Activated naive CD4-positive, alpha-beta T cell treated with anti-CD3 and anti-CD28 coated beads, Interleukin-2, amount 50 U/mL, for 72 hours (primary cell): ENCODE results near the gene DUT. TPM values are rescaled to one million over a fixed set of nuclear protein-coding genes. Genes with fewer than 3 reads are reported as not detected.

Experiments used
- ATAC-seq, 2 donors: fragments of 150-1000 bp; cut with Tn5 transposase; 2 replicates each; pipeline ENCODE4 v1.10.0; 2021; ENCODE audit warnings: mild to moderate bottlenecking in 2 of 2, moderate library complexity in 2 of 2
- DNase-seq, 2 donors: peaks; one replicate each; pipeline ENCODE4 v3.0.0; 2021 to 2022; ENCODE audit warnings: low spot score in 2 of 2
- H3K27ac Mint-ChIP-seq, 2 donors: one replicate each; pipeline ENCODE4 v1.8.0; 2022; ENCODE audit warnings: mild to moderate bottlenecking in 2 of 2, mixed read lengths in 2 of 2
- H3K36me3 Mint-ChIP-seq, 2 donors: one replicate each; pipeline ENCODE4 v1.8.0; 2022; ENCODE audit warnings: mixed read lengths in 2 of 2
- H3K9me3 Mint-ChIP-seq, 2 donors: one replicate each; pipeline ENCODE4 v1.8.0; 2022; ENCODE audit warnings: mixed read lengths in 2 of 2
- total RNA-seq, 2 donors: library from RNA; stranded (reverse); gene quantifications; one replicate each; pipeline ENCODE4 v1.2.3, GENCODE V29; 2022

Gene DUT
- total RNA-seq, 2 donors from 2014 or later = 314 to 423 TPM

GRCh38 chr15:48355377-48355776 lies 24.1 kb downstream of the DUT start:
- DNase-seq = no peak
- H3K9me3 Mint-ChIP-seq = no peaks in the 10 kb centered on the region
- no peak for ATAC-seq
- H3K27ac Mint-ChIP-seq = no peak overlapping the region
- H3K36me3 Mint-ChIP-seq = no peaks in the 10 kb centered on the region

- DNase-seq = no peak
- Mint-ChIP-seq H3K9me3 (no peaks in the 10 kb centered on the region), H3K27ac (no peak overlapping the region), H3K36me3 (no peaks in the 10 kb centered on the region)
- no peak for ATAC-seq
These were observed 27.3 kb downstream of the DUT start for GRCh38 chr15:48358229-48359152.

- no peak for DNase-seq
- Mint-ChIP-seq H3K9me3 (no peaks in the 10 kb centered on the region), H3K27ac (no peak overlapping the region), H3K36me3 (no peaks in the 10 kb centered on the region)
- no peak for ATAC-seq
These were observed 29.6 kb downstream of the DUT start for GRCh38 chr15:48360841-48361240.

GRCh38 chr15:48361685-48362084 lies 30.5 kb downstream of the DUT start:
- ATAC-seq (no peak), DNase-seq (no peak)
- Mint-ChIP-seq H3K27ac (no peak overlapping the region), H3K9me3 (no peaks in the 10 kb centered on the region), H3K36me3 (no peaks in the 10 kb centered on the region)

- Mint-ChIP-seq H3K27ac (no peak overlapping the region), H3K9me3 (no peaks in the 10 kb centered on the region), H3K36me3 (no peaks in the 10 kb centered on the region)
- DNase-seq (no peak), ATAC-seq (no peak)
These were observed 32.2 kb downstream of the DUT start for GRCh38 chr15:48363474-48363873.

GRCh38 chr15:48365575-48365974 lies 34.3 kb downstream of the DUT start:
- Mint-ChIP-seq H3K9me3 (no peaks in the 10 kb centered on the region), H3K36me3 (no peaks in the 10 kb centered on the region), H3K27ac (no peak overlapping the region)
- ATAC-seq (no peak), DNase-seq (no peak)

- Mint-ChIP-seq H3K9me3 (no peaks in the 10 kb centered on the region), H3K36me3 (no peaks in the 10 kb centered on the region), H3K27ac (no peak overlapping the region)
- ATAC-seq = no peak
- no peak for DNase-seq
These were observed 35.5 kb downstream of the DUT start for GRCh38 chr15:48366584-48367312.

- H3K9me3 Mint-ChIP-seq = no peaks in the 10 kb centered on the region
- ATAC-seq (no peak), DNase-seq (no peak)
- H3K36me3 Mint-ChIP-seq = no peaks in the 10 kb centered on the region
- H3K27ac Mint-ChIP-seq = no peak overlapping the region
These were observed 36.3 kb downstream of the DUT start for GRCh38 chr15:48367483-48367882.

GRCh38 chr15:48370460-48370859 lies 39.2 kb downstream of the DUT start:
- Mint-ChIP-seq H3K27ac (no peak overlapping the region), H3K36me3 (no peaks in the 10 kb centered on the region), H3K9me3 (no peaks in the 10 kb centered on the region)
- ATAC-seq (no peak), DNase-seq (no peak)

GRCh38 chr15:48371550-48371949 lies 40.3 kb downstream of the DUT start:
- ATAC-seq (no peak), DNase-seq (no peak)
- Mint-ChIP-seq H3K9me3 (no peaks in the 10 kb centered on the region), H3K27ac (no peak overlapping the region), H3K36me3 (no peaks in the 10 kb centered on the region)

GRCh38 chr15:48371961-48372360 lies 40.7 kb downstream of the DUT start:
- no peaks in the 10 kb centered on the region for H3K36me3 Mint-ChIP-seq
- ATAC-seq = no peak

GRCh38 chr15:48373821-48374451 lies 42.7 kb downstream of the DUT start:
- H3K36me3 Mint-ChIP-seq = no peaks in the 10 kb centered on the region
- no peak for ATAC-seq

More at GRCh38 chr15:48371961-48372360, 40.7 kb downstream of the DUT start:
- DNase-seq = no peak
- H3K27ac Mint-ChIP-seq = no peak overlapping the region
- no peaks in the 10 kb centered on the region for H3K9me3 Mint-ChIP-seq

GRCh38 chr15:48374472-48374871 lies 43.2 kb downstream of the DUT start:
- Mint-ChIP-seq H3K36me3 (no peaks in the 10 kb centered on the region), H3K9me3 (peaks cover 0 to 8% of the 10 kb centered on the region in 2 donors), H3K27ac (peak overlapping the region in 1 of 2 donors; percentile 50)
- no peak for DNase-seq
- no peak for ATAC-seq

More at GRCh38 chr15:48373821-48374451, 42.7 kb downstream of the DUT start:
- Mint-ChIP-seq H3K9me3 (peaks cover 0 to 8% of the 10 kb centered on the region in 2 donors), H3K27ac (no peak overlapping the region)
- DNase-seq = no peak

GRCh38 chr15:48375767-48376166 lies 44.5 kb downstream of the DUT start:
- DNase-seq (no peak), ATAC-seq (no peak)
- peaks cover 0 to 8% of the 10 kb centered on the region in 2 donors for H3K9me3 Mint-ChIP-seq
- H3K36me3 Mint-ChIP-seq = no peaks in the 10 kb centered on the region
- no peak overlapping the region for H3K27ac Mint-ChIP-seq

- Mint-ChIP-seq H3K36me3 (no peaks in the 10 kb centered on the region), H3K27ac (no peak overlapping the region), H3K9me3 (peaks cover 0 to 8% of the 10 kb centered on the region in 2 donors)
- DNase-seq (no peak), ATAC-seq (no peak)
These were observed 49.0 kb downstream of the DUT start for GRCh38 chr15:48380198-48380597.

GRCh38 chr15:48381861-48382260 lies 50.6 kb downstream of the DUT start:
- Mint-ChIP-seq H3K9me3 (peaks cover 0 to 8% of the 10 kb centered on the region in 2 donors), H3K27ac (no peak overlapping the region)

GRCh38 chr15:48383031-48383430 lies 51.8 kb downstream of the DUT start:
- no peak for ATAC-seq
- no peaks in the 10 kb centered on the region for H3K36me3 Mint-ChIP-seq
- no peak for DNase-seq
- no peaks in the 10 kb centered on the region for H3K9me3 Mint-ChIP-seq
- H3K27ac Mint-ChIP-seq = no peak overlapping the region

More at GRCh38 chr15:48381861-48382260, 50.6 kb downstream of the DUT start:
- DNase-seq = no peak
- no peaks in the 10 kb centered on the region for H3K36me3 Mint-ChIP-seq
- ATAC-seq = no peak
